K562 (cell line): ENCODE data around the gene STK11. TPM values are rescaled to one million over a fixed set of nuclear protein-coding genes. Genes with fewer than 3 reads are reported as not detected.

ENCODE experiments used
- ATAC-seq: fragments of 200-7000 bp; cut with Tn5 transposase; 3 replicates; pipeline ENCODE4 v1.9.1; 2020; ENCODE audit warnings: moderate library complexity
- BruUV-seq: library from RNA; stranded (reverse); fragments of 400-500 nt; replicated peaks from 2 replicates; lab custom pipeline; 2021; lab: Mats Ljungman, UMichigan
- CTCF ChIA-PET: fragments of 300-600 bp; formaldehyde crosslinking; extraction: SDS; loops from one replicate; lab custom pipeline; 2021; ENCODE audit warnings: low intra/inter-chr PET ratio; lab: Yijun Ruan, JAX
- POLR2A ChIA-PET: fragments of 300-600, 350-650 bp; sonication (Branson Sonifier 250); formaldehyde crosslinking; extraction: SDS; loops from one replicate; lab custom pipeline; 2021; ENCODE audit warnings: antibody characterized with exemption, inconsistent platforms; lab: Yijun Ruan, JAX
- DNase-seq, 4 experiments: peaks; one replicate each; pipeline versions ENCODE4 v3.0.0 to v3.0.0-alpha.2; 2011 to 2018; ENCODE audit warnings: low spot score in 3 of 4, mixed read lengths in 3 of 4; ENCODE audit errors: extremely low read depth in 1 of 4
- FAIRE-seq: peaks from 2 replicates; lab custom pipeline; 2011; peaks lifted over from hg19 to GRCh38; lab: Jason Lieb, UNC
- H2AFZ ChIP-seq: 2 replicates; pipeline ENCODE4 v1.6.0; 2011; ENCODE audit warnings: low read depth, low read length, control low read depth, inconsistent platforms
- H3K27ac ChIP-seq: fragments of 200-600 bp; 3 replicates; pipeline ENCODE4 v1.8.0; 2011; ENCODE audit warnings: low read depth, mild to moderate bottlenecking, control low read depth, inconsistent platforms, low read length, moderate library complexity, mixed read lengths; ENCODE audit errors: extremely low read depth
- H3K27me3 ChIP-seq, 2 experiments: fragments of 300-600 bp in 1 of 2; 2 replicates in 1 of 2; 3 replicates in 1 of 2; pipeline versions ENCODE4 v1.6.0 to v1.8.0; 2011; ENCODE audit warnings: inconsistent platforms in 2 of 2, low read length in 2 of 2, mild to moderate bottlenecking in 1 of 2, mixed read lengths in 1 of 2, moderate library complexity in 1 of 2; ENCODE audit not compliant: control insufficient read depth in 2 of 2, insufficient read depth in 2 of 2
- H3K36me3 ChIP-seq: fragments of 300-600 bp; 3 replicates; pipeline ENCODE4 v1.8.0; 2011; ENCODE audit warnings: mild to moderate bottlenecking, low read length, inconsistent platforms; ENCODE audit not compliant: control insufficient read depth, insufficient read depth
- H3K4me1 ChIP-seq, 2 experiments: fragments of 200-600 bp in 1 of 2; replicated peaks in 1 of 2; 2 replicates in 1 of 2; 3 replicates in 1 of 2; pipeline versions ENCODE4 v1.5.1 to v1.8.0; 2011; ENCODE audit warnings: inconsistent platforms in 2 of 2, low read length in 2 of 2, mild to moderate bottlenecking in 1 of 2, mixed read lengths in 1 of 2, moderate library complexity in 1 of 2; ENCODE audit not compliant: control insufficient read depth in 2 of 2, insufficient read depth in 2 of 2
- H3K4me2 ChIP-seq: 2 replicates; pipeline ENCODE4 v1.6.1; 2011; ENCODE audit warnings: low read length, control low read depth, inconsistent platforms, mixed read lengths; ENCODE audit not compliant: insufficient read depth
- H3K4me3 ChIP-seq: fragments of 200-600 bp; sonication (generic), shearing (Covaris generic); 2 replicates; pipeline ENCODE4 v1.5.1; 2016; ENCODE audit warnings: control low read depth, inconsistent platforms
- H3K79me2 ChIP-seq: fragments of 200-600 bp; 3 replicates; pipeline ENCODE4 v1.8.0; 2011; ENCODE audit warnings: low read length, inconsistent platforms; ENCODE audit not compliant: control insufficient read depth, insufficient read depth
- H3K9ac ChIP-seq, 2 experiments: 2 replicates each; pipeline versions ENCODE4 v1.6.0 to v1.6.1; 2011; ENCODE audit warnings: low read depth in 2 of 2, low read length in 2 of 2, control low read depth in 1 of 2, inconsistent platforms in 1 of 2, mild to moderate bottlenecking in 1 of 2, mixed read lengths in 1 of 2; ENCODE audit not compliant: insufficient read depth in 1 of 2
- H3K9me1 ChIP-seq: one replicate; pipeline ENCODE4 v1.6.0; 2011; ENCODE audit warnings: inconsistent platforms, mild to moderate bottlenecking, low read length, moderate library complexity; ENCODE audit not compliant: control insufficient read depth, insufficient read depth
- H3K9me3 ChIP-seq: replicated peaks from 2 replicates; pipeline ENCODE4 v1.5.1; 2011; ENCODE audit warnings: low read depth, low read length, inconsistent platforms; ENCODE audit not compliant: control insufficient read depth, insufficient read depth
- H4K20me1 ChIP-seq: replicated peaks from 2 replicates; pipeline ENCODE4 v1.6.1; 2011; ENCODE audit warnings: low read length, inconsistent platforms, mixed read lengths; ENCODE audit not compliant: control insufficient read depth, insufficient read depth
- EGR1 ChIP-seq: fragments of 450-650 bp; conservative IDR thresholded peaks from 2 replicates; pipeline ENCODE4 v1.6.1; 2017; ENCODE audit warnings: mild to moderate bottlenecking
- KDM5B ChIP-seq: fragments of 200-600 bp; sonication (generic); IDR thresholded peaks from 2 replicates; pipeline ENCODE4 v1.6.1; 2012; ENCODE audit warnings: low read depth, mild to moderate bottlenecking, moderate library complexity, low read length, control low read depth, inconsistent platforms; ENCODE audit not compliant: insufficient replicate concordance
- LCOR ChIP-seq: sonication (generic); formaldehyde crosslinking; IDR thresholded peaks from 2 replicates; pipeline ENCODE4 v1.8.0; 2022; ENCODE audit warnings: mild to moderate bottlenecking, missing genetic modification reagents
- NFIC ChIP-seq: fragments of 450-650 bp; IDR thresholded peaks from 2 replicates; pipeline ENCODE4 v1.6.1; 2017; ENCODE audit warnings: mild to moderate bottlenecking, inconsistent platforms
- NR2C2 ChIP-seq, 2 experiments: fragments of 200-800 bp in 1 of 2; sonication (Bioruptor generic) in 1 of 2; sonication (generic) in 1 of 2; formaldehyde crosslinking in 1 of 2; IDR thresholded peaks; 2 replicates each; pipeline versions ENCODE4 v1.6.1 to v1.8.0; 2016 to 2022; ENCODE audit warnings: mild to moderate bottlenecking in 1 of 2, missing compliant biosample characterization in 1 of 2, missing genetic modification characterization in 1 of 2, missing genetic modification reagents in 1 of 2
- PHF8 ChIP-seq: fragments of 200-600 bp; sonication (generic); IDR thresholded peaks from 2 replicates; pipeline ENCODE4 v1.6.1; 2012; ENCODE audit warnings: mixed run types, mild to moderate bottlenecking, inconsistent platforms, low read length, moderate library complexity, borderline replicate concordance
- SMARCE1 ChIP-seq: fragments of 450-650 bp; IDR thresholded peaks from 2 replicates; pipeline ENCODE4 v1.7.1; 2016; ENCODE audit warnings: mild to moderate bottlenecking
- TCF7L2 ChIP-seq: fragments of 150-350 bp; IDR thresholded peaks from 2 replicates; pipeline ENCODE4 v1.6.1; 2016; ENCODE audit warnings: low read depth, mild to moderate bottlenecking, low read length, moderate library complexity
- ZFX ChIP-seq: sonication (generic); formaldehyde crosslinking; IDR thresholded peaks from 2 replicates; pipeline ENCODE4 v1.8.0; 2022; ENCODE audit warnings: mild to moderate bottlenecking, missing genetic modification reagents, moderate library complexity
- ZNF57 ChIP-seq: fragments of 450-650 bp; formaldehyde crosslinking; IDR thresholded peaks from 2 replicates; pipeline ENCODE4 v1.4.0; 2020; ENCODE audit warnings: mild to moderate bottlenecking, moderate library complexity
- WGBS: fragments of 100-300 bp; shearing (Covaris generic); methylation state at CpG from one replicate; pipeline ENCODE4 v1.1.6; 2016; ENCODE audit warnings: low coverage, mixed read lengths; ENCODE audit not compliant: insufficient coverage; ENCODE audit errors: missing lambda C conversion rate; 5-methylcytosine and 5-hydroxymethylcytosine counted together
- in situ Hi-C: fragments of 300-500 bp; cut with MboI; formaldehyde crosslinking; loops from 4 replicates; pipeline ENCODE4 v1.15.0; 2018; ENCODE audit warnings: inconsistent platforms, mixed read lengths
- intact Hi-C: fragments of 100-400 bp; cut with micrococcal nuclease; formaldehyde crosslinking; loops from 2 replicates; pipeline ENCODE4 v1.14.2; 2022
- polyA plus RNA-seq, 8 experiments: library from polyadenylated mRNA; depleted of rRNA in 4 of 8; stranded (reverse) in 5 of 8; unstranded in 3 of 8; fragments of >200 nt; fragmentation: Nextera tagmentation in 2 of 8; fragmentation: Illumina TruSeq in 1 of 8; extraction: Ambion mirVana in 2 of 8; extraction: Trizol in 1 of 8; gene quantifications; 2 replicates each; pipeline versions ENCODE4 v1.2.1 to v1.2.3, GENCODE V29; 2011 to 2014; ENCODE audit warnings: inconsistent platforms in 1 of 8, missing spikeins in 1 of 8
- total RNA-seq, 7 experiments: library from RNA; depleted of rRNA in 6 of 7; stranded (reverse); fragments of >200 nt in 6 of 7; fragmentation: Illumina TruSeq in 2 of 7; extraction: Trizol in 2 of 7; gene quantifications; 2 replicates each; pipeline versions ENCODE4 v1.2.1 to v1.2.3, GENCODE V29; 2011 to 2021; ENCODE audit warnings: low replicate concordance in 1 of 7
- TF ChIP-seq, protein P1 (sequence below): fragments of 450-650 bp; IDR thresholded peaks from 2 replicates; pipeline ENCODE4 v1.6.1; 2017; ENCODE audit warnings: antibody characterized with exemption, mild to moderate bottlenecking
- TF ChIP-seq, protein P2 (sequence below): sonication (generic); formaldehyde crosslinking; IDR thresholded peaks from 2 replicates; pipeline ENCODE4 v1.8.0; 2022; ENCODE audit warnings: missing genetic modification reagents, mild to moderate bottlenecking, moderate library complexity, borderline replicate concordance
- TF ChIP-seq, protein P3 (sequence below): conservative IDR thresholded peaks from 2 replicates; pipeline ENCODE4 v1.6.1; 2011; ENCODE audit warnings: low read depth, mild to moderate bottlenecking, low read length; ENCODE audit not compliant: control insufficient read depth

The STK11 gene
- total and polyA plus RNA-seq, 9 of the 15 experiments (the other 6 are each of a cell fraction or from before 2014, with no cell fraction given), result 0.15 to 96.5 (median 31.7) TPM

DNA sequence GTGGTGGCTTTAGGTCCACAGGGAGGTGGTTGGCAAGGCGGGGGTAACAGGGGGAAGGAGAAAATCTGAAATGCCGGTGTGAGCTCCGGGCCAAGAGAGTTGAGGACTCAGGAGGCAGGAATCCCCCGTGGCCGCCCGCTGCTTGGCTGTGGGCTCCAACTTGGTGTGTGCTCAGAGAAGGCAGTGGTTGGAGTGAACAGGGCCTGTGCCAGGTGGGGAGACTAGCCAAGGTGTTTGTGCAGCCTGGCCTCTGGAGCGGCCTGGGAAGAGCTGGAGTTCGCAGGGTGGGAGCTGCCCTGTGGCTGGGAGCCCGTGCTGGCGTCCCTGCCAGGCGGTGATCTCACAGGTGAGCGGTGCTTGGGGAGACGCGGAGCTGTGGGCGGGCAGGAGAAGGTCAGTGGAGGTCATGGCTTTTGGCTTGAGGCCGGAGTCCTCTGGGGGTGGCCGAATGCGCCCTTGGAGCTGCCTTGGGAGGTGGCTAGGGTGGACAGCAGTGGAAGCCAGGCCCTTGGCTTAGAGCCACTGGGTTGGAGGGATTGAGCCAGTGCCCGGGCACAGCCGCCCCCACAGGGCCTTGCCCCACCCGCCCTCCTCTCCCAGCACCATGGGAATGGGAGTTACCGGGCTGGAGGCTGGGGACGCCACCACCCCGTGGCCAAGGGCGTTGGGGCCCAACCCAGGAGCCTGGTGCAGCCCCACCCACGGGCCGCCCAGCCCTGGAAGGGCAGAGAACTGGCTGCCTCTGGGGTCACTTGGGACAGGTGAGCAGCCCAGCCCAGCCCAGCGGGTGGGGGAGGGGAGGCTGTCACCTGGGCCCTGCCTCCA lies 56.4 kb downstream of the STK11 start:
- Histone ChIP-seq H3K36me3 (peaks cover 16% of the 10 kb centered on the region; the same call in 2 of the 3 replicates), H3K79me2 (peaks cover 18% of the 10 kb centered on the region; the same call in 2 of the 3 replicates), H3K4me3 (peak overlapping the region; percentile 66), H3K9ac (peak overlapping the region; percentile 71 to 92), H3K9me3 (no peaks in the 10 kb centered on the region), H4K20me1 (0 out of 2 replicates have a peak, but pooled peaks cover 4% of the 10 kb centered on the region), H3K9me1 (no peaks in the 10 kb centered on the region), H3K4me2 (peak overlapping the region; percentile 84), H3K27ac (peak overlapping the region; percentile 83), H3K4me1 (peaks cover 64 to 95% of the 10 kb centered on the region in 2 experiments), H2AFZ (peak overlapping the region; percentile 67), H3K27me3 (no peaks in the 10 kb centered on the region)
- CTCF ChIA-PET, result no interaction called here
- no peak for DNase-seq
- intact Hi-C loops (no loop called here), in situ Hi-C loops (no loop called here)
- TF ChIP-seq ZFX, result peak; percentile 57
- TF ChIP-seq LCOR, result no peak
- TF ChIP-seq EGR1, result peak; percentile 42; the same call in 1 of the 2 replicates
- no peak for TF ChIP-seq NR2C2 (CRISPR knock-in tag; IDR thresholded peaks at IDR 0.05)
- TF ChIP-seq NR2C2 (tag; IDR thresholded peaks at IDR 0.05), result peak; percentile 31; the same call in 1 of the 2 replicates
- TF ChIP-seq ZNF57 (CRISPR knock-in tag), result no peak
- TF ChIP-seq PHF8, result peak; percentile 1; the same call in 1 of the 2 replicates
- TF ChIP-seq, protein P1, sequence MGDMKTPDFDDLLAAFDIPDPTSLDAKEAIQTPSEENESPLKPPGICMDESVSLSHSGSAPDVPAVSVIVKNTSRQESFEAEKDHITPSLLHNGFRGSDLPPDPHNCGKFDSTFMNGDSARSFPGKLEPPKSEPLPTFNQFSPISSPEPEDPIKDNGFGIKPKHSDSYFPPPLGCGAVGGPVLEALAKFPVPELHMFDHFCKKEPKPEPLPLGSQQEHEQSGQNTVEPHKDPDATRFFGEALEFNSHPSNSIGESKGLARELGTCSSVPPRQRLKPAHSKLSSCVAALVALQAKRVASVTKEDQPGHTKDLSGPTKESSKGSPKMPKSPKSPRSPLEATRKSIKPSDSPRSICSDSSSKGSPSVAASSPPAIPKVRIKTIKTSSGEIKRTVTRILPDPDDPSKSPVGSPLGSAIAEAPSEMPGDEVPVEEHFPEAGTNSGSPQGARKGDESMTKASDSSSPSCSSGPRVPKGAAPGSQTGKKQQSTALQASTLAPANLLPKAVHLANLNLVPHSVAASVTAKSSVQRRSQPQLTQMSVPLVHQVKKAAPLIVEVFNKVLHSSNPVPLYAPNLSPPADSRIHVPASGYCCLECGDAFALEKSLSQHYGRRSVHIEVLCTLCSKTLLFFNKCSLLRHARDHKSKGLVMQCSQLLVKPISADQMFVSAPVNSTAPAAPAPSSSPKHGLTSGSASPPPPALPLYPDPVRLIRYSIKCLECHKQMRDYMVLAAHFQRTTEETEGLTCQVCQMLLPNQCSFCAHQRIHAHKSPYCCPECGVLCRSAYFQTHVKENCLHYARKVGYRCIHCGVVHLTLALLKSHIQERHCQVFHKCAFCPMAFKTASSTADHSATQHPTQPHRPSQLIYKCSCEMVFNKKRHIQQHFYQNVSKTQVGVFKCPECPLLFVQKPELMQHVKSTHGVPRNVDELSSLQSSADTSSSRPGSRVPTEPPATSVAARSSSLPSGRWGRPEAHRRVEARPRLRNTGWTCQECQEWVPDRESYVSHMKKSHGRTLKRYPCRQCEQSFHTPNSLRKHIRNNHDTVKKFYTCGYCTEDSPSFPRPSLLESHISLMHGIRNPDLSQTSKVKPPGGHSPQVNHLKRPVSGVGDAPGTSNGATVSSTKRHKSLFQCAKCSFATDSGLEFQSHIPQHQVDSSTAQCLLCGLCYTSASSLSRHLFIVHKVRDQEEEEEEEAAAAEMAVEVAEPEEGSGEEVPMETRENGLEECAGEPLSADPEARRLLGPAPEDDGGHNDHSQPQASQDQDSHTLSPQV, result peak; percentile 57; the same call in 1 of the 2 replicates
- 0 out of 2 replicates have a peak, but pooled peaks have one; percentile 5 for TF ChIP-seq SMARCE1
- TF ChIP-seq, protein P2, sequence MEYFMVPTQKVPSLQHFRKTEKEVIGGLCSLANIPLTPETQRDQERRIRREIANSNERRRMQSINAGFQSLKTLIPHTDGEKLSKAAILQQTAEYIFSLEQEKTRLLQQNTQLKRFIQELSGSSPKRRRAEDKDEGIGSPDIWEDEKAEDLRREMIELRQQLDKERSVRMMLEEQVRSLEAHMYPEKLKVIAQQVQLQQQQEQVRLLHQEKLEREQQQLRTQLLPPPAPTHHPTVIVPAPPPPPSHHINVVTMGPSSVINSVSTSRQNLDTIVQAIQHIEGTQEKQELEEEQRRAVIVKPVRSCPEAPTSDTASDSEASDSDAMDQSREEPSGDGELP, result peak; percentile 49; the same call in 1 of the 2 replicates
- TF ChIP-seq, protein P3, sequence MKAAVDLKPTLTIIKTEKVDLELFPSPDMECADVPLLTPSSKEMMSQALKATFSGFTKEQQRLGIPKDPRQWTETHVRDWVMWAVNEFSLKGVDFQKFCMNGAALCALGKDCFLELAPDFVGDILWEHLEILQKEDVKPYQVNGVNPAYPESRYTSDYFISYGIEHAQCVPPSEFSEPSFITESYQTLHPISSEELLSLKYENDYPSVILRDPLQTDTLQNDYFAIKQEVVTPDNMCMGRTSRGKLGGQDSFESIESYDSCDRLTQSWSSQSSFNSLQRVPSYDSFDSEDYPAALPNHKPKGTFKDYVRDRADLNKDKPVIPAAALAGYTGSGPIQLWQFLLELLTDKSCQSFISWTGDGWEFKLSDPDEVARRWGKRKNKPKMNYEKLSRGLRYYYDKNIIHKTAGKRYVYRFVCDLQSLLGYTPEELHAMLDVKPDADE, result 0 out of 2 replicates have a peak, but pooled peaks have one; percentile 17
- no peak for TF ChIP-seq TCF7L2
- TF ChIP-seq KDM5B, result peak; percentile 23
- 0 out of 2 replicates have a peak, but pooled peaks have one; percentile 24 for TF ChIP-seq NFIC
- FAIRE-seq, result no peak
- no peak for ATAC-seq
- WGBS, result 34% methylated on average over 20 of the region's 28 CpGs
- POLR2A ChIA-PET, result interaction anchor here (1.1 to 2.6 kb wide), 2 partner anchors 9 to 11 kb away, joined by 3 to 14 read pairs; no protein-coding TSS in a partner anchor
- no TSS peak for BruUV-seq
